Spleen (tissue), 7 donors: ENCODE data around the gene MBIP.

Experiments used
- POLR2A ChIP-seq, 3 donors: fragments of 450-650 bp; IDR thresholded peaks; one replicate each; pipeline ENCODE4 v1.5.1; 2017; ENCODE audit warnings: antibody characterized with exemption in 3 of 3, mild to moderate bottlenecking in 1 of 3
- POLR2AphosphoS5 ChIP-seq, 3 donors: sonication (generic); formaldehyde crosslinking; IDR thresholded peaks; one replicate each; pipeline ENCODE4 v1.5.1; 2017; ENCODE audit warnings: antibody characterized with exemption in 3 of 3
- TF ChIP-seq, protein P1 (sequence below), 11 experiments: fragments of 200-600 bp in 7 of 11; fragments of 450-650 bp in 4 of 11; sonication (generic) in 4 of 11; IDR thresholded peaks in 8 of 11; conservative IDR thresholded peaks in 3 of 11; 1 replicate in 7 of 11; 2 replicates in 4 of 11; pipeline versions ENCODE4 v1.4.0 to v1.8.0; 2016 to 2021; ENCODE audit warnings: antibody characterized with exemption in 11 of 11, inconsistent platforms in 4 of 11, mild to moderate bottlenecking in 1 of 11
- donor health status: DM: no; HTN: no; CAD: no; lungs with moderate emphysema.
- donor health status: DM: no; HTN: no; CAD: no.
- donor health status: DM: no; HTN: no; CAD: no.

- TF ChIP-seq, protein P1, sequence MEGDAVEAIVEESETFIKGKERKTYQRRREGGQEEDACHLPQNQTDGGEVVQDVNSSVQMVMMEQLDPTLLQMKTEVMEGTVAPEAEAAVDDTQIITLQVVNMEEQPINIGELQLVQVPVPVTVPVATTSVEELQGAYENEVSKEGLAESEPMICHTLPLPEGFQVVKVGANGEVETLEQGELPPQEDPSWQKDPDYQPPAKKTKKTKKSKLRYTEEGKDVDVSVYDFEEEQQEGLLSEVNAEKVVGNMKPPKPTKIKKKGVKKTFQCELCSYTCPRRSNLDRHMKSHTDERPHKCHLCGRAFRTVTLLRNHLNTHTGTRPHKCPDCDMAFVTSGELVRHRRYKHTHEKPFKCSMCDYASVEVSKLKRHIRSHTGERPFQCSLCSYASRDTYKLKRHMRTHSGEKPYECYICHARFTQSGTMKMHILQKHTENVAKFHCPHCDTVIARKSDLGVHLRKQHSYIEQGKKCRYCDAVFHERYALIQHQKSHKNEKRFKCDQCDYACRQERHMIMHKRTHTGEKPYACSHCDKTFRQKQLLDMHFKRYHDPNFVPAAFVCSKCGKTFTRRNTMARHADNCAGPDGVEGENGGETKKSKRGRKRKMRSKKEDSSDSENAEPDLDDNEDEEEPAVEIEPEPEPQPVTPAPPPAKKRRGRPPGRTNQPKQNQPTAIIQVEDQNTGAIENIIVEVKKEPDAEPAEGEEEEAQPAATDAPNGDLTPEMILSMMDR (IDR thresholded peaks at IDR 0.05 in 8 of 11, conservative IDR thresholded peaks at IDR 0.05 in 3 of 11): no peak
- TF ChIP-seq POLR2A (IDR thresholded peaks at IDR 0.05) (no peak), POLR2AphosphoS5 (IDR thresholded peaks at IDR 0.05) (no peak)
These were observed 6.5 kb downstream of the MBIP start for GRCh38 chr14:36313898-36314297.
